Measurements from ENCODE around the gene AGAP3. TPM values are rescaled to one million over a fixed set of nuclear protein-coding genes. Genes with fewer than 3 reads are reported as not detected.

The AGAP3 gene
- total and polyA plus RNA-seq, 4 experiments from 2014 or later, result 3.0 to 65.8 (median 31.2) TPM

- H3K36me3 Mint-ChIP-seq, result peaks cover 4 to 19% of the 10 kb centered on the region in 2 donors
- H3K9me3 ChIP-seq (ENCODE audit: control insufficient read depth in 1 of 2, low read length in 2 of 2), result no peaks in the 10 kb centered on the region
- H3K4me3 Mint-ChIP-seq, result no peak overlapping the region
- DNase-seq, result no peak
- H3K27ac ChIP-seq (ENCODE audit: low read depth, low read length), result no peak overlapping the region
- no peak overlapping the region for H3K27ac Mint-ChIP-seq
- peaks cover 0 to 17% (median 8%) of the 10 kb centered on the region in 4 donors for H3K4me1 Mint-ChIP-seq
- intact Hi-C loops (cut with micrococcal nuclease), result loop anchor here (5.0 kb wide), 1 partner anchor 732 kb away; no protein-coding TSS in a partner anchor
- no peaks in the 10 kb centered on the region for H3K27me3 Mint-ChIP-seq
- H3K36me3 ChIP-seq (ENCODE audit: insufficient read depth, low read length), result no peaks in the 10 kb centered on the region
- H3K27me3 ChIP-seq (ENCODE audit: insufficient read depth, low read length), result no peaks in the 10 kb centered on the region
- H3K4me3 ChIP-seq (ENCODE audit: low read length in 2 of 2), result no peak overlapping the region
- POLR2A ChIA-PET (ENCODE audit: partially characterized antibody), result no interaction called here
- CTCF ChIA-PET (ENCODE audit: partially characterized antibody), result interaction anchor here (1.4 kb wide), 1 partner anchor 80 kb away, joined by 3 read pairs; no protein-coding TSS in a partner anchor
- H3K4me1 ChIP-seq (ENCODE audit: insufficient read depth, low read length), result peaks cover 8% of the 10 kb centered on the region
- peaks cover 0 to 2% (median 0%) of the 10 kb centered on the region in 8 donors for H3K9me3 Mint-ChIP-seq
Measured at GRCh38 chr7:151043959-151044358, 42.3 kb upstream of the AGAP3 start.

- no peaks in the 10 kb centered on the region for H3K9me3 Mint-ChIP-seq
- H3K27ac ChIP-seq (ENCODE audit: low read depth, low read length), result no peak overlapping the region
- H3K4me3 ChIP-seq (ENCODE audit: low read length in 2 of 2), result no peak overlapping the region
- no peaks in the 10 kb centered on the region for H3K9me3 ChIP-seq (ENCODE audit: control insufficient read depth in 1 of 2, low read length in 2 of 2)
- CTCF ChIA-PET (ENCODE audit: partially characterized antibody), result interaction anchor here (1.4 kb wide), 1 partner anchor 79 kb away, joined by 3 read pairs; no protein-coding TSS in a partner anchor
- no peak overlapping the region for H3K4me3 Mint-ChIP-seq
- no peaks in the 10 kb centered on the region for H3K27me3 Mint-ChIP-seq
- no peak overlapping the region for H3K27ac Mint-ChIP-seq
- intact Hi-C loops (cut with micrococcal nuclease), result no loop called here
- DNase-seq, result no peak
- POLR2A ChIA-PET (ENCODE audit: partially characterized antibody), result no interaction called here
- H3K36me3 Mint-ChIP-seq, result peaks cover 4 to 17% of the 10 kb centered on the region in 2 donors
- no peaks in the 10 kb centered on the region for H3K36me3 ChIP-seq (ENCODE audit: insufficient read depth, low read length)
- peaks cover 0 to 4% (median 0%) of the 10 kb centered on the region in 4 donors for H3K4me1 Mint-ChIP-seq
- no peaks in the 10 kb centered on the region for H3K27me3 ChIP-seq (ENCODE audit: insufficient read depth, low read length)
- H3K4me1 ChIP-seq (ENCODE audit: insufficient read depth, low read length), result no peaks in the 10 kb centered on the region
Measured at GRCh38 chr7:151045262-151045661, 41.0 kb upstream of the AGAP3 start.

GRCh38 chr7:151045967-151046366 lies 40.3 kb upstream of the AGAP3 start:
- H3K9me3 ChIP-seq (ENCODE audit: control insufficient read depth in 1 of 2, low read length in 2 of 2), result no peaks in the 10 kb centered on the region
- no peaks in the 10 kb centered on the region for H3K27me3 Mint-ChIP-seq
- peaks cover 0 to 4% (median 0%) of the 10 kb centered on the region in 4 donors for H3K4me1 Mint-ChIP-seq
- no peaks in the 10 kb centered on the region for H3K9me3 Mint-ChIP-seq
- no peaks in the 10 kb centered on the region for H3K36me3 ChIP-seq (ENCODE audit: insufficient read depth, low read length)
- ChIA-PET CTCF (ENCODE audit: partially characterized antibody) (no interaction called here), POLR2A (ENCODE audit: partially characterized antibody) (interaction anchor here (0.6 kb wide), 1 partner anchor 11 kb away, joined by 3 read pairs; no protein-coding TSS in a partner anchor)
- intact Hi-C loops (cut with micrococcal nuclease), result no loop called here
- H3K27ac ChIP-seq (ENCODE audit: low read depth, low read length), result no peak overlapping the region
- no peaks in the 10 kb centered on the region for H3K27me3 ChIP-seq (ENCODE audit: insufficient read depth, low read length)
- no peak overlapping the region for H3K4me3 ChIP-seq (ENCODE audit: low read length in 2 of 2)
- H3K4me1 ChIP-seq (ENCODE audit: insufficient read depth, low read length), result peaks cover 2% of the 10 kb centered on the region
- DNase-seq, result no peak
- H3K4me3 Mint-ChIP-seq, result no peak overlapping the region
- peaks cover 4 to 17% of the 10 kb centered on the region in 2 donors for H3K36me3 Mint-ChIP-seq
- peak overlapping the region in 1 of 7 donors; percentile 84 for H3K27ac Mint-ChIP-seq

- Histone ChIP-seq H3K9me3 (ENCODE audit: control insufficient read depth in 1 of 2, low read length in 2 of 2) (no peaks in the 10 kb centered on the region), H3K27me3 (ENCODE audit: insufficient read depth, low read length) (no peaks in the 10 kb centered on the region), H3K27ac (ENCODE audit: low read depth, low read length) (no peak overlapping the region), H3K36me3 (ENCODE audit: insufficient read depth, low read length) (no peaks in the 10 kb centered on the region), H3K4me3 (ENCODE audit: low read length in 2 of 2) (no peak overlapping the region), H3K4me1 (ENCODE audit: insufficient read depth, low read length) (peaks cover 5% of the 10 kb centered on the region)
- DNase-seq, result no peak
- intact Hi-C loops (cut with micrococcal nuclease), result no loop called here
- no peaks in the 10 kb centered on the region for H3K9me3 Mint-ChIP-seq
- POLR2A ChIA-PET (ENCODE audit: partially characterized antibody), result interaction anchor here (0.6 to 1.0 kb wide), 2 partner anchors 10 to 19 kb away, joined by 3 read pairs; partner anchors contain the start of gene ABCB8
- no peak overlapping the region for H3K27ac Mint-ChIP-seq
- CTCF ChIA-PET (ENCODE audit: partially characterized antibody), result no interaction called here
- H3K4me3 Mint-ChIP-seq, result no peak overlapping the region
- H3K4me1 Mint-ChIP-seq, result peaks cover 0 to 8% (median 0%) of the 10 kb centered on the region in 4 donors
- no peaks in the 10 kb centered on the region for H3K27me3 Mint-ChIP-seq
- H3K36me3 Mint-ChIP-seq, result peaks cover 4 to 17% of the 10 kb centered on the region in 2 donors
Measured at GRCh38 chr7:151046603-151047573, 39.4 kb upstream of the AGAP3 start.

GRCh38 chr7:151047976-151048815 lies 38.1 kb upstream of the AGAP3 start, which contains the start of gene ASIC3:
TSS of gene ASIC3 (plus strand) at chr7:151048531. CDS start at chr7:151048886, 355 bp downstream.
- Histone ChIP-seq H3K4me1 (ENCODE audit: insufficient read depth, low read length) (peaks cover 7% of the 10 kb centered on the region), H3K9me3 (ENCODE audit: control insufficient read depth in 1 of 2, low read length in 2 of 2) (no peaks in the 10 kb centered on the region), H3K27ac (ENCODE audit: low read depth, low read length) (no peak within 1 kb of the TSS), H3K4me3 (ENCODE audit: low read length in 2 of 2) (no peak within 1 kb of the TSS), H3K36me3 (ENCODE audit: insufficient read depth, low read length) (no peaks in the 10 kb centered on the region), H3K27me3 (ENCODE audit: insufficient read depth, low read length) (no peaks in the 10 kb centered on the region)
- peak within 1 kb of the TSS in 1 of 7 donors; percentile 47 for H3K27ac Mint-ChIP-seq
- ChIA-PET CTCF (ENCODE audit: partially characterized antibody) (no interaction called here), POLR2A (ENCODE audit: partially characterized antibody) (interaction anchor here (1.5 kb wide), 1 partner anchor 20 kb away, joined by 6 read pairs; the partner anchor contains the start of gene ABCB8)
- no peaks in the 10 kb centered on the region for H3K9me3 Mint-ChIP-seq
- DNase-seq, result no peak
- intact Hi-C loops (cut with micrococcal nuclease), result no loop called here
- H3K4me1 Mint-ChIP-seq, result peaks cover 2 to 15% (median 7%) of the 10 kb centered on the region in 4 donors
- H3K4me3 Mint-ChIP-seq, result no peak within 1 kb of the TSS
- H3K27me3 Mint-ChIP-seq, result peaks cover 0 to 2% of the 10 kb centered on the region in 2 donors
- H3K36me3 Mint-ChIP-seq, result peaks cover 4 to 17% of the 10 kb centered on the region in 2 donors

- CTCF ChIA-PET (ENCODE audit: partially characterized antibody), result no interaction called here
- Mint-ChIP-seq H3K27ac (peak overlapping the region in 1 of 7 donors; percentile 47), H3K27me3 (peaks cover 0 to 2% of the 10 kb centered on the region in 2 donors), H3K36me3 (peaks cover 3 to 16% of the 10 kb centered on the region in 2 donors), H3K9me3 (no peaks in the 10 kb centered on the region), H3K4me3 (no peak overlapping the region), H3K4me1 (peaks cover 2 to 17% (median 7%) of the 10 kb centered on the region in 4 donors)
- Histone ChIP-seq H3K36me3 (ENCODE audit: insufficient read depth, low read length) (no peaks in the 10 kb centered on the region), H3K27me3 (ENCODE audit: insufficient read depth, low read length) (no peaks in the 10 kb centered on the region), H3K4me1 (ENCODE audit: insufficient read depth, low read length) (peaks cover 11% of the 10 kb centered on the region), H3K4me3 (ENCODE audit: low read length in 2 of 2) (no peak overlapping the region), H3K9me3 (ENCODE audit: control insufficient read depth in 1 of 2, low read length in 2 of 2) (no peaks in the 10 kb centered on the region), H3K27ac (ENCODE audit: low read depth, low read length) (no peak overlapping the region)
- DNase-seq, result no peak
- POLR2A ChIA-PET (ENCODE audit: partially characterized antibody), result interaction anchor here (1.5 kb wide), 1 partner anchor 21 kb away, joined by 6 read pairs; the partner anchor contains the start of gene ABCB8
- intact Hi-C loops (cut with micrococcal nuclease), result no loop called here
Measured at GRCh38 chr7:151048911-151049463, 37.3 kb upstream of the AGAP3 start.

Data from CD4-positive, alpha-beta memory T cell (primary cell).